Raji (cell line): Measurements from ENCODE around the gene CACNA1H.

Experiments
- POLR2A ChIP-seq: IDR thresholded peaks from 2 replicates; pipeline ENCODE4 v1.6.1; 2011; ENCODE audit warnings: low read depth, low read length, control low read depth; ENCODE audit not compliant: insufficient read depth

CACNA1H gene

DNA sequence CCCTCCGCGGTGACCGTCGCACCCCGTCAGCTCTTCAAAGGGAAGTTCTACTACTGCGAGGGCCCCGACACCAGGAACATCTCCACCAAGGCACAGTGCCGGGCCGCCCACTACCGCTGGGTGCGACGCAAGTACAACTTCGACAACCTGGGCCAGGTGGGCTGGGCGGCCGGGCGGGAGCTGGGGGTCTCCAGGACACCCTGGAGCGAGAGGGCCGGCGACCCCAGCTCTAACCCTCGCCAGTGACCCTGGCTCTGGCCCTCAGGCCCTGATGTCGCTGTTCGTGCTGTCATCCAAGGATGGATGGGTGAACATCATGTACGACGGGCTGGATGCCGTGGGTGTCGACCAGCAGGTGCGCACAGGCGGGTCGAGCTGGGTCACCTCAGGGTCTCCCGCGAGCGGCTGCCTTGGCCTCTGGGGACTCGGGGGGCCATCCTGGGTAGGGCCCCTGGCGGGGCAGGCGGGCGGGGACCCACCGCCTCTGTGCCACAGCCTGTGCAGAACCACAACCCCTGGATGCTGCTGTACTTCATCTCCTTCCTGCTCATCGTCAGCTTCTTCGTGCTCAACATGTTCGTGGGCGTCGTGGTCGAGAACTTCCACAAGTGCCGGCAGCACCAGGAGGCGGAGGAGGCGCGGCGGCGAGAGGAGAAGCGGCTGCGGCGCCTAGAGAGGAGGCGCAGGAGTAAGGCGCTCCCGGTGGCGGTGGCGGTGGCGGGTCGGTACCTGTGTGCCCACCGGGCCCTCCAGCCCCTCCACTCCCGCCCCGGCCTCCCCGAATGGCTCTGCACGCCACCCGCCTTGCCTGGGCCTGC, 58.8 kb downstream of the CACNA1H start:
- no peak for TF ChIP-seq POLR2A

DNA sequence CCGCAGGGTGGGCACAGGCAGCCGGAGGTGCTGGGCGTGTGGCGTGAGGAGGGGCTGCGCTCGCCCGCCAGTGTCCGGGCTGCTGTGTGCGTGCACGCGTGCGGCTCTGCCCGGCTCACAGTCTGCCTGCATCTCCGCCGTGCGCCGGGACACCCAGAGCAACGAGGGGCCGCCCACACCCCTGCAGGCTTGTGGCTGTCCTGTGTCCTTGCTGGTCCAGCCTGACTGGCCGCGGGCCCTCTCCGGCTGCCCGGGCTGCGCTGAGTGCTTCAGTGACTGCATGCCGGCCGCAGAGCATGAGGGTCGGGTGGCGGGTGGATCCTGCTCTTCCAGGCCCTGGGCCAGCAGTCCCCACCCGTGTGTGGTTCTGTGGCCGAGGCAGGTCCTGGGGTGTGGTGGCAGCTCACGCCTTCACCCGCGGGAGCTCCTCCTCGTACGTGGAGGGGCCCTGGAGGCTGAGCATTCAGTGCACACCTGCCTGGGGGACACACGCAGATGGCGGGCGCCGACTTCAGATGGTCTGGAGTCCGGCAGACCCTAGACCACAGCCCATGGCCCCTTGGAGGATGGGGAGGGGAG, 59.8 kb downstream of the CACNA1H start:
- TF ChIP-seq POLR2A, result no peak

DNA sequence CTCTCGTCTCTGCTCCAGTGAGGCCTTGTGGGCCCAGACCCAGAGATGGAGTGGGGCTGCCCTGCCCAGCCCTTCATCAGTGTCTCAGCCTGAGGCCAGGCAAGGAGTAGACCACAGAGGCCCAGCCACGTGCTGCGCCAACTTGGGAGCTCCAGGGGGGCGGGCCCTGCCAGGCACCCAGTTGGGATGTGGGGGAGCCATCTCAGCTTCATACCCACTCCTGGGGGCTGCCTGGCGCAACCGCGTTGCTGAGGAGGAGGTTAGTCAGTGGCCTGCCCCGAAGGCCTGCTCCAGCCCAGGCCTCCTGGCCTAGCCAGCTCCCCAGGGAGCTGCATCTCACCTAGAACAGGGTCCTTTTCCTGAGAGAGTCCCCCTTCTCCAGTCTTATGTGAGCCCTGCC, 60.3 kb downstream of the CACNA1H start:
- TF ChIP-seq POLR2A, result no peak

DNA sequence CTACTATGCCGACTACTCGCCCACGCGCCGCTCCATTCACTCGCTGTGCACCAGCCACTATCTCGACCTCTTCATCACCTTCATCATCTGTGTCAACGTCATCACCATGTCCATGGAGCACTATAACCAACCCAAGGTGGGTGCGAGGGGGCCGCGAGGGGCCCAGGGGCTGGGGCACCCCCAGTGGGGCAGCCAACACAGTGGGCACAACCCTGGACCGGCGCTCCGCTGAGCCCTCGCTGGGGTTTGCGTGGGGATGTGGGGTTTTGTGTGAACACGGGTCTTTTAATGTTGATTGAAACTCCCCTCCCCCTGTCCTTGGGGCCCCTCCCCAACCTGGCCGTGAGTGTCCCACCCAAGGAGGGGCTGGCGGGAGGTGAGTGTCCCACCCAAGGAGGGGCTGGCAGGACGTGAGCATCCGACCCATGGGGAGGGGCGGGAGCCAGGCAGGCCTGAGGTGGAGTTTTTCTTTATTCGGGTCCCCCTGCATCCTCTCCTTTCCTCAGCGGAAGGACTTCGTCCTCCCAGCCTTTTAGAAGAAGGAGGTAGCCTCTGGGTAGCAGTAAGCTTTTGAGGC, 61.0 kb downstream of the CACNA1H start:
- TF ChIP-seq POLR2A, result no peak

DNA sequence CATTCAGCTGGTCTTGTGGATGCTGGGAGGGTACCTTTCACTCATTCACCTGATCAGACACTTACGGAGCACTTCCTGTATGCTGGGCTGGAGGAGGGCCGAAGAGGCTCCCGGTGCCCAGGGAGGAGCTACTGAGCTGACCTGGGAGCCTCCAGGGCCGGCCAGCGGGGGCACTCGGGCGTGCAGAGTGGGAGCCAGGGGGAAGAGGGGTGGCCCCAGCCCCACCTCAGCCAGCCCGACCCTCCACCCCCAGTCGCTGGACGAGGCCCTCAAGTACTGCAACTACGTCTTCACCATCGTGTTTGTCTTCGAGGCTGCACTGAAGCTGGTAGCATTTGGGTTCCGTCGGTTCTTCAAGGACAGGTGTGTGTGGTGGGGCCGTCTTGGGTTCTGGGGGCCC, 61.8 kb downstream of the CACNA1H start:
- TF ChIP-seq POLR2A, result no peak

DNA sequence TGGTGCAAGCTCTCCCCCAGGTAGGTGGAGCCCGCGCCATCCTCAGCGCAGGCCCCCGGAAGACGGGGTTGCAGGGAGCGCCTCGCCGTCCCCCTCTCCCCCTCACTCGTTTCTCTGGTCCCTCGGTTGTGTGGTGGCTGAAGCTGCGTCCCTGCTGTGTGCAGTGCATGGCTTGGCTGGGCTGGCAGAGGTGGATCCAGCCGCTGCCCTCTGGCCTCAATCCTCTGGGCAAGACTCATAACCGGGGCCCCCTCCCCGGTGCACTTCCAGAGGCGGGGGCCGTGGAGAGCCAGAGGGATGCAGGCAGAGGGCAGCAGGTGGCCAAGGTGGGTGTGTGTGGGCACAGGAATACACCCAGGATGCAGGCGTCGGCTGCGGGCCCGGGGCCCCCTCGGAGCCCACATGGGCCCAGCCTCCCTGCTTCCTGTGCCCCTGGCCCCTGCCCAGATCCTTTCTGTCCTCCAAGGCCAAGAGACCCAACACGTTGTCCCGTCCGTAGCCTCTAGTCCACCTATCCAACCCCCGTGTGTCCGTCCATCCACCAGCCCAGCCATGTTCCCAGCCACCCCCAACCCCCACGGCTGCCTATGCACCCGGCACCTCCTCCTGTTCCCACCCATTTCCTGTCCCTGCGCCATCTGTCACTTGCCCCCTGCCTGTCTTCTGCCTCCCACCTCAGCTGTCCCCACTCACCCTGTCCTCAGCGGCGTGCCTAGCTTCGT, 62.8 kb downstream of the CACNA1H start:
- TF ChIP-seq POLR2A, result no peak

DNA sequence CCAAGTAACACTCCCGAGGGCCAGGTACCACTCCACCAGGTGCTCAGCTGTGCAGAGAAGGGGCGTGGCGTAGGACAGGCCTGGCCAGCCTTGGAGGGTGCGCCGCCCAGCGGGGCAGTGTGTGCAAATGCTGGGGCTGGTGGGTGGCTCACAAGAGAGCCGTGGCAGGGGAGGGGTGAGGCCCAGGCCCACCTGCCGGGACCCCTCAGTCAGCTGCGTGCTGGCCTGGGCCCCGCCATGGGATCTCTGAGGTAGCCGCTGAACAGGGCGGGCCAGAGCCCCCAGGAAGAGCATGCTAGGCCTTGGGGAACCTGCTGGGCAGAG, 63.4 kb downstream of the CACNA1H start:
- no peak for TF ChIP-seq POLR2A

DNA sequence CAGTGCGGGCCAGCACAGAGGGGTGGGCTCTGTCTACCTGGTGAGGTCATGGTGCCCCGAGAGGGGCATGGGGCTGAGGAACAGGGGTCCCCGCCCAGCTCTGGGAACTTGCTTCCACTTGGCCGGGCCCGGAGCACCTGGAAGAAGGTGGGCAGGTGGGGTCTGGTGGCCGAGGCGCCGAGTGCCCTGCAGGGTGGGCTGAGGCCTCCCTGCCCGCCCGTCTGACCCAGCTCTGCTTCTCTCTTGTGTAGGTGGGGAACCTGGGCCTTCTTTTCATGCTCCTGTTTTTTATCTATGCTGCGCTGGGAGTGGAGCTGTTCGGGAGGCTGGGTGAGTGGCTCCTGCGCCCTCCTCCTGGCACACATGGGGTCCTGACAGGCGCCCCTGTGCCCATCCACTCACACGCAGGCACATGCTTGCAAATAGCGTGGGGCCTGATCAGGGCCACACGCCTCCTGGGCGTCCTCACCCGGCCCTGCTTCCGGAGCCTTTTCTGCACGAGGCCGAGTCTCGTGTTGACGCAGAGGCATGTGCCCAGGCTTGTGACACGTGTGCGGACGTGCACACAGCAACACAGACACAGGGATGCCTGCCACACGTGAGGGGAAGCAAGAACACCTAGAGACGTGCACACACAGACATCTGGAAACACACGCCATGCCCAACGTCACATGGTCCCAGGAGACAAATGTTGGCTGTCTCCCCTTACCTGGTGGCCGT, 63.9 kb downstream of the CACNA1H start:
- TF ChIP-seq POLR2A, result no peak

DNA sequence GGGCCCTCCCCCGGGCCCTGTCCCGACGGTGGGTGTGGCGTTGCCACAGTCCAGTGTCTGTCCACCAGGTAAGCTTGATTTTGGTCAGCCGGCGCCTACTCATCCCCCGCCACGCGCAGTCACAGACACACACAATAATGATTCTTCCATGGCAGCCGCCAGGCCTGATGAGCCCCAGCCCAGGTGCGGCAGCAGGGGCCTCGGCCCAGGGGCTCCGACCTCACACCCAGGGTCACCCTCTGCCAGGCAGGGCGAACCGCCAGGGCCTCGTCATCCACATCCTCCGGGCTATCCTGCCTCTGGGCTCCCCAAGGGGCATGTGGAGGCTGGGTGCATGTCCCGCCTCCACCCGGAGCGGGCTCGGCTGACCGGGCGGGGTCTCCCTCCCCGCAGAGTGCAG, 64.6 kb downstream of the CACNA1H start:
- no peak for TF ChIP-seq POLR2A

DNA sequence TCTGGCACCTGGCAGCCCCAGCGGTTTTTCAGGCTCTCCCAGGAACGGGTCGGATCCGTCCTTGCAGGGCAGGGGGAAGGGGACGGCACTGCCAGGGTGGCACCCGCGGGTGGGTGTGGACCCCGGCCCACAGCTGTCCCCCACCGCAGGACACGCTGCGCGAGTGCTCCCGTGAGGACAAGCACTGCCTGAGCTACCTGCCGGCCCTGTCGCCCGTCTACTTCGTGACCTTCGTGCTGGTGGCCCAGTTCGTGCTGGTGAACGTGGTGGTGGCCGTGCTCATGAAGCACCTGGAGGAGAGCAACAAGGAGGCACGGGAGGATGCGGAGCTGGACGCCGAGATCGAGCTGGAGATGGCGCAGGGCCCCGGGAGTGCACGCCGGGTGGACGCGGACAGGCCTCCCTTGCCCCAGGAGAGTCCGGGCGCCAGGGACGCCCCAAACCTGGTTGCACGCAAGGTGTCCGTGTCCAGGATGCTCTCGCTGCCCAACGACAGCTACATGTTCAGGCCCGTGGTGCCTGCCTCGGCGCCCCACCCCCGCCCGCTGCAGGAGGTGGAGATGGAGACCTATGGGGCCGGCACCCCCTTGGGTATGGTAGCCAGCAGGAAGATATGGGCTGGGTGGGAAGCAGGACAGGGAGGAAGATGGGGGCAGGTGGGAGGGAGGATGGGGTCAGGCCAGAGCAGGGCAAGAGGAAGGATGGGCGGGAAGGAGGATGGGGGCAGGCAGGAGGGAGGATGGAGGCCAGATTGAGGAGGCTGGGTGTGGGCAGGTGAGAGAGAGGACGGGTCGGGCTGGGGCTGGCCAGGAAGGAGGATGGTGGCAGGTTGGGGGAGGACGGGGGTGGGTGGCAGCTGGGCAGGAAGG, 65.4 kb downstream of the CACNA1H start:
- no peak for TF ChIP-seq POLR2A

DNA sequence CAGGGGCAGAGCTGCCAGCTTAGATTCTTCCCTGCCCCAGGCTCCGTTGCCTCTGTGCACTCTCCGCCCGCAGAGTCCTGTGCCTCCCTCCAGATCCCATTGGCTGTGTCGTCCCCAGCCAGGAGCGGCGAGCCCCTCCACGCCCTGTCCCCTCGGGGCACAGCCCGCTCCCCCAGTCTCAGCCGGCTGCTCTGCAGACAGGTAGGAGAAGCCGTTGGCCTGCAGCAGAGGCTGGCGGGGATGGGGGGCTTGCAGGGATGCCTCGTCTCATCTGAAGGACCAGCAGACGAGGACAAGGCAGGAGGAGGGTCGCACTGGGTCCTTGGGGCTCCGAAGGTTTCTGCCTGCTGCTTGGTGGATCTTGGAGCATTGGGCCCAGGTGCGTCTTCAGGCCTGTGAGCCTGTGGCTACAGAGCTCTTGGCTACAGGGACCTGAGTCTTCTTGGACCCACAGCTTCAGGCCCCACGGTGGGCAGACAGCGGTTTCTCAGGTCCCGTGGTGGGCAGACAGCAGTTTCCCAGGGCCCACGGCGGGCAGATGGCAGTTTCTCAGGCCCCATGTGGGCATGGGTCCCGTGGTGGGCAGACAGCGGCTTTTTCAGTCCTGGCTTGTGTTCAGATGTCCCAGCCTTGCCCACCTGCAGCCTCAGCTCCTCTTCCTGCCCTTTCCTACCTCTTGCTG, 66.2 kb downstream of the CACNA1H start:
- no peak for TF ChIP-seq POLR2A

DNA sequence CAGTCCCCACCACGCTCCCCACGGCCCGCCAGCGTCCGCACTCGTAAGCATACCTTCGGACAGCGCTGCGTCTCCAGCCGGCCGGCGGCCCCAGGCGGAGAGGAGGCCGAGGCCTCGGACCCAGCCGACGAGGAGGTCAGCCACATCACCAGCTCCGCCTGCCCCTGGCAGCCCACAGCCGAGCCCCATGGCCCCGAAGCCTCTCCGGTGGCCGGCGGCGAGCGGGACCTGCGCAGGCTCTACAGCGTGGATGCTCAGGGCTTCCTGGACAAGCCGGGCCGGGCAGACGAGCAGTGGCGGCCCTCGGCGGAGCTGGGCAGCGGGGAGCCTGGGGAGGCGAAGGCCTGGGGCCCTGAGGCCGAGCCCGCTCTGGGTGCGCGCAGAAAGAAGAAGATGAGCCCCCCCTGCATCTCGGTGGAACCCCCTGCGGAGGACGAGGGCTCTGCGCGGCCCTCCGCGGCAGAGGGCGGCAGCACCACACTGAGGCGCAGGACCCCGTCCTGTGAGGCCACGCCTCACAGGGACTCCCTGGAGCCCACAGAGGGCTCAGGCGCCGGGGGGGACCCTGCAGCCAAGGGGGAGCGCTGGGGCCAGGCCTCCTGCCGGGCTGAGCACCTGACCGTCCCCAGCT, 67.3 kb downstream of the CACNA1H start:
- TF ChIP-seq POLR2A, result no peak
